ENCODE results near the gene SPATA31E1.

GRCh38 chr9:87863882-87864465, 18.7 kb upstream of the SPATA31E1 start:
- TF ChIP-seq POLR2A (IDR thresholded peaks at IDR 0.05) (no peak), CTCF (IDR thresholded peaks at IDR 0.05) (no peak), POLR2AphosphoS5 (IDR thresholded peaks at IDR 0.05; ENCODE audit: insufficient read depth in 1 of 2, low read depth in 1 of 2) (no peak)
